Left cardiac atrium (tissue), 4 donors: Measurements from ENCODE around the gene MCM9. TPM values are rescaled to one million over a fixed set of nuclear protein-coding genes. Genes with fewer than 3 reads are reported as not detected.
"Not testable (repeated sequence)": the region's sequence is repeated elsewhere in the genome, so short reads cannot be mapped to it uniquely, and the experiment has no call there.

Experiments
- ATAC-seq, 2 donors: fragments of 200-7000 bp; cut with Tn5 transposase; one replicate each; pipeline ENCODE4 v1.9.1; 2020; ENCODE audit warnings: mild to moderate bottlenecking in 2 of 2, moderate library complexity in 2 of 2
- DNase-seq: peaks from one replicate; pipeline ENCODE4 v3.0.0-alpha.2; 2020
- intact Hi-C, 2 donors: fragments of 100-400 bp; cut with DNase I; formaldehyde crosslinking; loops; one replicate each; pipeline versions ENCODE4 v1.14.1 to v1.15.1; 2022 to 2023
- total RNA-seq, 2 donors: library from RNA; stranded (reverse); fragmentation: NEBNext Ultra II Directional; extraction: Animal tissue kit (Norgen Biotek cat#: 25700); gene quantifications; one replicate each; pipeline ENCODE4 v1.2.1, GENCODE V29; 2021
- donor health status: DM: no; HTN: yes; CAD: no.
- donor health status: DM: no; HTN: yes; CAD: no; lungs with severe emphysema.
- donor health status: DM: yes; HTN: yes; CAD: no.
- donor health status: Dilated cardiomyopathy.

Gene MCM9
- total RNA-seq, 2 donors from 2014 or later: 6.3 to 8.6 TPM

- ATAC-seq (no peak), DNase-seq (no peak)
Observed at GRCh38 chr6:118785601-118786000, 149.4 kb downstream of the MCM9 start.

GRCh38 chr6:118784641-118785164 lies 150.3 kb downstream of the MCM9 start:
- intact Hi-C loops: no loop called here
- ATAC-seq (peak; percentile 77 to 82), DNase-seq (peak; percentile 32)

More at GRCh38 chr6:118785601-118786000, 149.4 kb downstream of the MCM9 start:
- intact Hi-C loops: no loop called here

DNA sequence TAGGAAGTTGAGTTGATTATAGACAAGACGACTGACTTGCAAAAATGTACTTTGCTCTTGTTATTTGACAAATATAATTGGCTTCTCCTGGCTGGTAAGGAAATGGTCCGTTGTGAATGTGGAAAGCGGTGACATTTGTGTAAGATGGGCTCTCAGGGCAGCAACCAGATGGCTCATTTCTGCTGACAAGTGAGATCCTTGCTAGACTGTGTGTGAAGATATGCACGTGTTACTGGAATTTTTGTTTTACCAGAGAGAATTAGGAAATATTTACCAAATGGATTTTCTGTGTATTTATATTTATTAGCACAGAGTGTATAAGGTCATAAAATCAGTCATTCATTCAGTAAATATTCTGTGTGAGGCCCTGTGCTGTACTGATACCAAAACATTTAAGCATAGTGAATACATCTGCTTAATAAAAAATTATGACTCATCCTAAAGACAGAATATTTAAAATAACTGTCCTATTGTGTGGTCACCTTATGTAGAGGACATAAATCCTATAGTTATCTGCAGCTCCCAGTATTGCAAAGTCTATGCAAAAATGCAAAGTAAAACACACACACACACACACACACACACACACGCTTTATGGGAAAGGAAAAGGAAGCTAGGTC lies 150.9 kb downstream of the MCM9 start:
- no peak for DNase-seq
- peak in 1 of 2 donors; percentile 51 for ATAC-seq
- intact Hi-C loops: no loop called here

DNA sequence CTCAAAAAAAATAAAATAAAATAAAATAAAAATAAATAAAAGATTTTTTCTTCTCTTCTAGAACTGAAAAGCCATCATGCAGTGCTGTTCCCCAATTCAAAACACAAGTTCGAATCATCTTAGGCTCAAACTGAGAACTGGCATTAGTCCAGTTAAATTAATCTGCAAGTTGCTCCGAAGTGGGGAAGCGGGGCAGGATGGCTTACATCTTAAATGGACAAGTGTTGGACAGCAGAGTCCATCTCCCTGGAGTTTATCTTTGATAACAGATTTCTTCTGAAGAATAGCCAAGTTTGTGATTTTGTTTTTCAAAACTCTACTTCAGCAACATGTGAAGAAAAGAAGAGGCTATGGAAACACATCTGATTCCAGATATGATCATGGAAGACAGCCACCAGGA lies 152.3 kb downstream of the MCM9 start:
- DNase-seq (no peak), ATAC-seq (no peak)
- intact Hi-C loops: no loop called here

GRCh38 chr6:118781897-118782296 lies 153.1 kb downstream of the MCM9 start:
- DNase-seq: no peak
- ATAC-seq: no peak
- intact Hi-C loops: no loop called here

GRCh38 chr6:118780668-118781067 lies 154.3 kb downstream of the MCM9 start:
- ATAC-seq (no peak), DNase-seq (no peak)
- intact Hi-C loops: no loop called here

DNA sequence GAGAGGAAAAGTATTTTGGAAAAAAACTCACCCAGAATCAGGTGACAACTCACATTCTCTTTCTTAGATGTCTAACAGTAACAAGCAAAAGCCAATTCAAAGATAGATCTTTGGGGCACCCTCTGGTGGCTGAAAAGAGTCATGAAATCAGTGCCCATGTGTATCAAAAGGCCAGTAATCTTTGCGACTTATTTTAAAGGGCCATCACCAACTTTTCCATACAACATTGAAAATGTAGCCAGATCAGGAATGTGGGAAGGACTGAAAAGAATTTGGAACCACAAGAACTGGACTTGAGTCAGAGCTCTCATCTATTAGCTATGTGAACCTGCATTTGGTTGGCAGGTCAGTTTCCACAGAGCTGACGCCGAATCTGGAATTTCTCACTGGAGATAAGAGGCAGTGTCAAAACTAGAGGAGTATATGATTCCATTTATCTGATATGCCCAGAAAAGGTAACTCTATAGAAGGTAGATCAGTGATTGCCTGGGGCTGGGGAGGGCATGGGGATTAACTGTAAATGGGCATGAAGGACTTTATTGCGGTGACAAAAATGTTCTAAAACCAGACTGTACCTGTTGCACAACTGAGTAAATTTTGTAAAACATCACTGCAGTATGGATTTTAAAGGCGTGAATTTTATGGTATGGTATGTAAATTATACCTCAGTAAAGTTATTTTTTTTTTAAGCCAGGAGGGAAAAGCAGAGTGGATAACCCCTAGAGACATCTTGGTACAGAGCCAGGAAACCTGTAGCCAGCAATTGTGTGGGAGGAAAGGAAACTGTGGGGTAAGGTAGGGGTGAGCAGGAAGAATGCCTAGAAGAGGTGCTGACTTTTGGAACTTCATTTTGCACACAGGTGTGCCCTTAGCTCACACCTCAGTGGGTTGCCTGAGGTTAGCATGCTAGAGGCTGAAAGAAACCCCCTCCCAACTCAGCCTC lies 158.1 kb downstream of the MCM9 start:
- ATAC-seq (peak; percentile 74 to 79), DNase-seq (peak; percentile 47)
- intact Hi-C loops: loop anchor here in 1 of 2 donors (2.0 to 10.0 kb wide), 3 partner anchors 125 to 492 kb away; partner anchors contain the start of gene CEP85L

DNA sequence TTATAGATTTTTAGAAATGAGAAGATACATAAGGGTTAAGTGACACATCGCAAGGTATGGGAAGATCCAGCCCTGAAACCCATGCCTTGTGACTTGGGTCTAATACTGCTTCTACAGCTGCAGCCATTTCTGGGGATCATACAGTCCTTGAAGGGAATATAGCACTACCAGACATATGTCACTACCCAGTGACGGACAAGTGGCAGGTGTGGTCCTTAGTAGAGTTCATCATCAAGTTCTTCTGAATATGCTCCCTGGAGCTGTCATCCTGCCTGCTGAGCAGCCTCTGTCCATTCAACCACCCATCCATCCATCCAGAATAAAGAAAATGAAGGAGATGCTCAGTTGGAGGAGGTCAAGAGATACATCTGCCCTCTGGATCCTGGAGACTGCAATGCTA lies 159.6 kb downstream of the MCM9 start:
- intact Hi-C loops: loop anchor here in 1 of 2 donors (5.0 to 10.0 kb wide), 2 partner anchors 123 to 191 kb away; partner anchors contain the start of gene CEP85L
- DNase-seq (no peak), ATAC-seq (no peak)

DNA sequence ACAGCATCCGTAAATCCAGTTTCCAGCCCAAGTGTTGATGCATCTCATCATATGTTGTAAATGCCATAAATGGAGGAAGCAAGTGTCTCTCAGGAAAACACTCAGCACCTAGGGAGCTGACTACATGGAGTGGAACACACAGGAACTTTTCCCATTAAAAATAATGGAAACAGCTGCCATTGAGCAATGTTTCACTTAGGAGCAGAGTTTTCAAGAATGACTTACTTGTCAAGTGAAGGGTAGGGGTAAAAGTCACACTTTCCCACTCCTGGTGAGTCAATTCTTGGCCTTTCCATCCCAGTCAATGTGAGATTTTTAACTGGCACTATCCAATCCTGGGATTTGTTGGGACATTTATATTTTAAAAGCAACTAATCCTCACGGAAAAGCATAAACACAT lies 160.4 kb downstream of the MCM9 start:
- intact Hi-C loops: loop anchor here in 1 of 2 donors (10.0 kb wide), 1 partner anchor 190 kb away; no protein-coding TSS in a partner anchor
- no peak for ATAC-seq
- no peak for DNase-seq

DNA sequence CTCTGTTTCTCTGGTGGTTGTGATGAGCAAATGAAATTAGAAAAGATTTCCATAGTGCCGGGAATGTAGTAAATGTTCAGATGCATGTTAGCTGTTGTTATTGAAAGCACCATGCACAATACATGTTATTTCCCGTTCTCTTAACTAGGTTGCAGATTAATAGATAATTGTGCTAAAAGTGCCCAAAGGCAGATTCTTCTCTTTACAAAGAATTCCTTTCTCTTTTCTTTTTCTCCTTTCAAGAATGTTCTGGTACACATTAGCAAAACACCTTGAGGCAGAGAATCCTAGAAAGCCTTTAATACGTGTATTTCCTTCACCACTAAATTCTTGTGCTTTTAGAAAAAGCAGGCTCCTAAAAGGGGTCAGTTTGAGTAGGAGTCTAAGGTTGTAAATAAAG lies 162.1 kb downstream of the MCM9 start:
- no peak for ATAC-seq
- intact Hi-C loops: loop anchor here in 1 of 2 donors (10.0 kb wide), 1 partner anchor 188 kb away; no protein-coding TSS in a partner anchor
- DNase-seq: no peak

DNA sequence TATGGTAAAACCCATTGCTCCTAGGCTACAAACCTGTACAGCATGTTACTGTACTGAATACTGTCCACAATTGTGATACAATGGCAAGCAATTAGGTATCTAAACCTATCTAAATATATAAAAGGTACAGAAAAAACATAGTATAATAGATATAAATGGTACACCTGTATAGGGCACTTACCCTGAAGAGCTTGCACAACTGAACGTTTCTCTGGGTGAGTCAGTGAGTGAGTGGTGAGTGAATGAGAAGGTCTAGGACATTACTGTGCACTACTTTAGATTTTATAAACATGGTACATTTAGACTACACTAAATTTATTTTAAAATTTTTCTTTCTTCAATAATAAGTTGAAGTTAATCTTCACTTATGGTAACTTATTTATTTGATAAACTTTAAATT lies 163.7 kb downstream of the MCM9 start:
- ATAC-seq (no peak), DNase-seq (no peak)
- intact Hi-C loops: loop anchor here in 1 of 2 donors (10.0 kb wide), 1 partner anchor 186 kb away; no protein-coding TSS in a partner anchor

GRCh38 chr6:118770835-118771234 lies 164.1 kb downstream of the MCM9 start:
- DNase-seq (no peak), ATAC-seq (no peak)
- intact Hi-C loops: loop anchor here in 1 of 2 donors (10.0 kb wide), 1 partner anchor 186 kb away; no protein-coding TSS in a partner anchor

- intact Hi-C loops: loop anchor here in 1 of 2 donors (10.0 kb wide), 1 partner anchor 185 kb away; no protein-coding TSS in a partner anchor
- ATAC-seq (no peak), DNase-seq (no peak)
Observed at GRCh38 chr6:118770112-118770788, 164.7 kb downstream of the MCM9 start.

DNA sequence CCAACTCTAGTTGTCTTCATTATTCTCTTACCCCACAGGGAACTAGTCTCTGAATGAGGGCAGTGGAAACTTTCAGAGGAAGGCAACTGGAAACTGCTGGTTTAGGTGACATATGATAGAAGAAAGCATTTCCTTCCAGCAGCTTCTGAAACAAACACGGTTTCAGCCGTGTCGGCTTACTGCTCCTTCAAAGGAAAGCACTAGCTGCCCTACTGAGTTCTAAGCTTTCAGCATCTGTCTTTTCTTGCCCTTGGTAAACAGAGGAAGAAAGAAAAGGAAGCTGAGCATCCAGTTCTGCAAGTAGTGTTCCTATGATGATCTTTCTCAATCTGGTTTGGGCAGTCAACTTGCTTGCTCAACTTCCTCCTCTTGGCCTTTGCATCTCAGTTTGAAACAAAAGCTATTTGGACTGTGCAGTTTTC lies 166.0 kb downstream of the MCM9 start:
- ATAC-seq (peak in 1 of 2 donors; percentile 51), DNase-seq (no peak)
- intact Hi-C loops: no loop called here

GRCh38 chr6:118768441-118768840 lies 166.5 kb downstream of the MCM9 start:
- ATAC-seq: no peak

GRCh38 chr6:118765316-118765715 lies 169.6 kb downstream of the MCM9 start:
- intact Hi-C loops, DNase-seq, ATAC-seq: not testable (repeated sequence)

More at GRCh38 chr6:118768441-118768840, 166.5 kb downstream of the MCM9 start:
- intact Hi-C loops: no loop called here
- DNase-seq: no peak

DNA sequence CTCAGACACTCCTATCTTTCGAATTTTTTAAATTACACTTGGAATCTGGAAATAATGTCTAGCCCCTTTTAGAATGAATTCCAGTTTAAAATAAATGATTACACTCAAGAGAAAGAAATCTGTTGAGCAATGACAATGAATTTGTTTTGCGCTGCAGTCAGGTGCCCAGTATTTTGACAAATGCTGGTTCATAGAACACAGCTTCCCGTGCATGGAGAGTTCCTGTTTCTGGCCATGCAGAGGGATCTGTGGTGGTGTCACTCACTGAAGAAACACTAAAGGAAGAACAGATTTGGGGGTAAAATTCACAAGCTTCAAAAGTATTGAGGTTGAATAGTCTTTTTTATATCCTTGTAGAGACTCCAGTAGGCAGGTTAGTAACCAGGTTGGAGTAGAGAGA lies 170.2 kb downstream of the MCM9 start:
- no peak for DNase-seq
- intact Hi-C loops: no loop called here
- ATAC-seq: peak in 1 of 2 donors; percentile 33
